CD4-positive, alpha-beta T cell treated with Interferon gamma for 1 hour (primary cell): ENCODE data around the gene PSMG1.

Experiments
- DNase-seq: peaks from one replicate; pipeline ENCODE4 v3.0.0-alpha.2; 2020

The PSMG1 gene

DNA sequence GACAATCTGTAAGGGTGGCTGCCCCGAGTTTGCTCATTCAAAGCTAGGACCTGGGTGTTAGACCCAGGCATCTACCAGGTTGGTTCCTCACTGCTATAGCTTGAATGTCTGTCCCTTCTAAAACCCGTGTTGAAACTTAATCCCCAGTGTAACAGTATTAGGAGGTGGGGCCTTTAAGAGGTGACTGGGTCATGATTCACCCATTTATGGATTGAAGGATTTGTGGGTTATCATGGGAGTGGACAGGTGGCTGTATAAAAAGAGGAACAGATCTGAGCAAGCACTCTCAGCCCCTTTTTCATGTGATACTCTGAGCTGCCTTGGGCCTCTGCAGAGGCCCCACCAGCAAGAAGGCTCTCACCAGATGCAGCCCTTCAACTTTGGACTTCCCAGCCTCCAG, 29.4 kb downstream of the PSMG1 start:
- DNase-seq, result no peak

DNA sequence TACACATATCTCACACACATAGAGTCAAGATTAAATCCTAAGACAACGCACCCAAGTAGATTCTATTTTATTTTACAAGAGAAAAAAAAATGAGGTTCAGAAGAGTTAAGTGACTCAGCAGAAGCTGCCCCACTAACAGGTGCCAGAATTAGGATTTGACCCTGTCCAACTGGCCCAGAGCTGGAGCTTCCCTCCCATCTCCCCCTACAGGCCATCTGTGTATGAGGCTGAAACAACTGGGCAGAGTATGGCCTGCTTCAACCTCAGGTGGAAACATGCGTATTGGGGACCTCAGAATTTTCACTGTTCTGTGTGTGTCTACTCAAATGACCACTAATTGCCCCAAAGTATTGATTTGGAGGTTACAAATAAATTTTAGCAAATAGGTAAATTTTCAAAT, 29.9 kb downstream of the PSMG1 start:
- DNase-seq, result no peak

DNA sequence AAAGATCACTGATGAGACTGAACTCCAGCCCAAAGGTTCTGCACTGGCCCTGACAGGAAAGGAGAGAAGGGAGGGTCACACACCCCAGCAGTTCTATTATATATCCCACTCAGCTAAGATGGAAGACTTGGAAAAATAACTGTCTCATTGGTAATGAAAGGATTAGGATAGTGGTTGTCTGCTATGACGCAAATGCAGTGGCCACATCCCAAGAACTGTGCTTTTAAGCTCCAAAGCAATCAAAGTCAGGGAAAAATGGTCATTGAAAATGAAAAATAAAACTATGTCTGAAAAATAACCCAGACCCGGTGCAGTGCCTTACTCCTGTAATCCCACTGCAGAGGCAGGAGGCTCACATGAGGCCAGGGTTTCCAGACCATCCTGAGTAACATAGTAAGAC, 31.0 kb downstream of the PSMG1 start:
- DNase-seq, result no peak

DNA sequence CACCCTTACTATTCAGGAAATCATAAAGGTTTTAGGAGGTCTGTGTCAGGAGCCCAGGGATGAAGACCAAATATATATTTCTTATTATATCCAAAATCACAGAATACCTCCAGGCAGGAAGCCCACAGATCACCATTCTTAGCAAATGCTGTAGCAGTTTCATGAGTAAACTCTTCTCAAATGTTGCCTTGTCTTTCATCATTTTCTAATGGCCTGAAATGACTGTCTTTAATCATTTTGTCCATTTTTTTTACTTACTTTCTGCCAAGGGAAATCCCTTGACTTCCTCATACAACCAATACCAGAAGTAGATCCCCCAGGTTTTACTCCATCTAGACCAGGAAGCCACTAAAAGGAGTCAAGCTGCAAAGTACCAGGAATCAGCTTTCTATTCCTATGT, 32.4 kb downstream of the PSMG1 start:
- DNase-seq, result no peak

DNA sequence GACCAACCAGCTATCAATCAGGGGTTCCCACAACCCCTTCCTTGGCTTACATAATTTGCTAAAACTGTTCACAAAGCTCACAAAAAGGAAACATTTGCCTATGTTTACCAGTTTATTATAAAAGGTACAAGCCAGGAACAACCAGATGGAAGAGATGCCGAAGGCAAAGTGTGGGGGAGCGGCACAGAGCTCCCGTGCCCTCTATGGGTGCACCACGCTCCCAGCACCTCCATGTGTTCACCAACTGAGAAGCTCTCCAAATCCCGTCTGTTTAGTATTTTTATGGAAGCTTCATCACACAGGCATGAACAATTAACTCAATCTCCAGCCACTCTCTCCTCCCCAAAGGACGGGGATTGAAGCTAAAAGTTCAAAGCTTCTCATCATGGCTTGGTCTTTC, 32.9 kb downstream of the PSMG1 start:
- DNase-seq, result no peak

DNA sequence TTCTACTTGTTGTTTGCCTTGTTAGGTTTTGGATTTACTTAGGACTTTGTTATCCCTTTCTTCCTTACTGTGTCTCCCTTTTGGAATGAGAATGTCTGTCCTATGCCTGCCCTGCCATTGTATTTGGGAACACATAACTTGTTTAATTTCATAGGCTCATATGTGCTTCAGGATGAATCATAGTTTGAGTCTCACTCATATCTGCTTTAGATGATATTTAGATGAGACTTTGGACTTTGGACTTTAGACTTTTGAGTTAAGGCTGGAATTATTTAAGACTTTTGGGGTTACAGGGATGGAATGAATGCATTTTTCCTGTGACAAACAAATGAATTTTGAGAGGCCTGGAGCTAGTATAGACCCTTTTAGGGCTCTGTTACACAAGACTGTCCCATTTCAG, 33.4 kb downstream of the PSMG1 start:
- no peak for DNase-seq

DNA sequence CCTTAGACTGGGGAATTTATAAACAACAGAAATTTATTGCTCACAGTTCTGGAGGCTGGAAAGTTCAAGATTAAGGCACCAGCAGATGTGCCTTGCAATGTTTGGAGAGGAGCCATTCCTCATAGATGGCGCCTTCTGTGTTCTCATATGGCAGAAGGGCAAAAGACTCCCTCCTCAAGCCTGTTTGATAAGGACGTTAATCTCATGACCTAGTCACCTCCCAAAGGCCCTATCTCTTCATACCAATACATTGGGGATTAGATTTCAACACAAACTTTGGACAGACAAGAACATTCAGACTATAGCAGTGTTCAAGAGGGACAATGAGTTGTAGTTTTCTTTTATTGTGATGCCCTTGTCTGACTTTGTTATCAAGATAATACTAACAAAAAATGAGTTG, 34.3 kb downstream of the PSMG1 start:
- no peak for DNase-seq

DNA sequence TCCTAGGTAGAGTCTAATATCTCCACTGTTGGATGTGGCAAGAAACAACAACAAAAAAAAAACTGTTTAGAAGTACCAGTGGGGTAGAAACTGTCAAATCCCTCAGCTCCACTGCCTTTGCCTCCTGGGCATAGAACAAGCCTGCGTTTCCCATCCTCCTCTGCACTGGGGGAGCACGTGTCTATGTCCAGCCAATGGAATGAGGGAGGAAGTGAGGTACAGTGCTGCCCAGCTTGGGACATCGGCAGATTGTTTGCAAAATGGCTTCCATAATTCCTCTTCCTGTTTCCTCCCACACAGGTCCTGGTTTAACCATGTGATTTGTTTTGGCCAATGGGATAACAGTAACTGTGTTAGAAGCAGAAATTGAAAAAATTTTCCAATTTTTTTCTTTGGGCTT, 39.1 kb downstream of the PSMG1 start:
- DNase-seq, result no peak

DNA sequence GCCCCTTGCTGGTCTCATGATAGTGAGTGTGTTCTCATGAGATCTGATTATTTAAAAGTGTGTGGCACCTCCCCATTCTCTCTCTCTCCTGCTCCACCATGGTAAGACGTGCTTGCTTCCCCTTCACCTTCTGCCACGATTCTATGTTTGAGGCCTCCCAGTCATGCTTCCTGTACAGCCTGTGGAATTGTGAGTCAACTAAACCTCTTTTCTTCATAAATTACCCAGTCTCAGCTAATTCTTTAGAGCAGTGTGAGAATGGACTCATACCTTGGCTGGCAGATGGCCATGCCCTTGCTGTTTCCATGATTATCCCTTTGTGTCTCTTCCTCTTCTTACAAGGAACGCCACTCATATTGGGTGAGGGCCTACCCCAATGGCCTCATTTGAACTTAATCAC, 40.3 kb downstream of the PSMG1 start:
- DNase-seq, result no peak

DNA sequence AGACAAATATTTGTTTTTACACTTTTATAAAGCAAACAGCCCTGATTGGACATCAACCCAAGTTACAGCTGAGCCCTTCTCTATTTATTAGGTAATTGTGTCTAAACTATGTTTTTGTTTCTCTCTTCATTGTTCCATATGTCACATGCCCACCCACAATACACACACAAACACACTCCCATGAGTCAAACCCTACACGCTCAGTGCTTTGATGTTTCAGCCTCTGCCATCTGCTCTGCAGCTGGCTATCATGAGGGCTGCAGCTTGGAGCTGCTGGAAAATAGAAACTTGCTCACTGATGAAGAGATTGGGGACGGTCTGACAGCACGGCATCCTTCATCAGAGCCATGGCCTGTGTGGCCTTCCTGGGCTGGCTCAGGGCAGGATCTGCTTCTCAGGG, 41.7 kb downstream of the PSMG1 start:
- DNase-seq, result no peak

DNA sequence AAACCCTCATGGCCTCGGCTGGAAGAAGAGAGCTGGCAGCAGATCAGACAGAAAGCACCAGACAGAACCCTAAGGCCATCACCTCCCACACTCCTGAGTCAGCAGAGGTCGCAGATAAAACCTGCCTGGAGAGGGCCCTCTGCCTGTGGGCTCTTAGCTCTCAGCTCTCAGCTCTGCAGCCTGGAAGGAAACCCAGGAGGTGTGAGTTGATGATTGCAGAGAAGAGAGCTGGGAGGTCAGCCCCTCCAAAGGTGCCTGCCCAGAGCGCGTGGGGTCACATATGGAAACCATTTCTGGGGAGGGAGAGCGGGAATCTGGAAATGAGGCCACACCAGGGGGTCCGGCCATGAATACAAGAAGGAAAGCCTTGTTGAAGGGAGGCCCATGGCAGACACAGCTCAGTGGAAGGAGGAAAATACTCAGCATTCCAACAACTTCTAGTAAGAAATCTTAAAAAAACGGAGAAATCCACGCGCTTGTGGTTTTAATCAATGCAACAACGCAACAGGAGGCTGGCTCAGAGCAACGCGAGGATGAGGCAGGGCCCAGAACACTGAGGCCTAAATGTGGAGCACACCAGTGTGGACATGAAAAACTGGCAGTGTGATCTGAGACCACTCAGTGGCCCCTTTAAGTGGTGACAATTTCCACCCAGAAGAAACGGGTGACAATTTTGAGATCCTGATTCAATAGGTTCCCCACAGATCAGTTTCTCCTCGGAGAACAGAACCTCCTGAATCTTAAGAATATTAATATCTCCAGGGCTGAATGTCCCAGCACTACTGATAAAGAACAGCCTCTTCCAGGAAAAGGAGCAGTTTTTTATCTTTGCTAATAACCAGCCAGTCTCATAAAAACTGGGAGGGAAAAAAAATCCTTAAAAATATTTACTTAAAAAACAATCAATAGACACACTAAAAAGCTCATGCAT, 45.7 kb downstream of the PSMG1 start:
- DNase-seq, result no peak

DNA sequence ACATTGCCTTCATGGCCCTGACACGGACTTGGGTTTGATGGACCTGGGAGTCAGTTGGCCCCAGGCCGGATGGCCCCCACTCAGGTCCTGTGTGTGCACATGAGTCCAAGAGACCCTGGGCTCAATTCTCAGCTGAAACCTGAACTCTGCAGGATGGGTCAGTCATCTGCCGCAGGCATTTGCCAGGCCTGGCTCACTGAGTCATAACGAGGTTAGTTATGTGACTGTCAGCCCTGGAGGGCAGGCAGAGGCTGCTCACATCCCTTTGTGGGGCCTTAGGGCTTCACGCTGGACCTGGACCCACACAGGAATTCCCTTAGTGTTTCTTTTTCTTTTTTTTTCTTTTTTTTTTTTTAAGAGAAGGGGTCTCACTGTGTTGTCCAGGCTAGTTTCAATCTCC, 46.5 kb downstream of the PSMG1 start:
- DNase-seq, result no peak

DNA sequence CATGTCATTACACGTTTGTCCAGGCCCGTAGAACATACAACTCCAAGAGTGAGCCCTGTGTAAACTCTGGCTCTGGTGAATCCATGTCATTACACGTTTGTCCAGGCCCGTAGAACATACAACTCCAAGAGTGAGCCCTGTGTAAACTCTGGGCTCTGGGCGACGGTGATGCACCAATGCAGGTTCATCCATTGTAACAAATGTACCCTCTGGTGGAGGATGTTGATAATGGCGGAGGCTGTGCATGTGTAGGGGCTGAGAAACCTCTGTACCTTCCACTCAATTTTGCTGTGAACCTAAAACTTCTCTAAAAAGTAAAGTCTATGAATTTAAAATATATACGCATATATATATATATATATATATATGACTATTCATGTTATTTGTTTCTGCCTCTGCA, 47.1 kb downstream of the PSMG1 start:
- peak; percentile 4 for DNase-seq

DNA sequence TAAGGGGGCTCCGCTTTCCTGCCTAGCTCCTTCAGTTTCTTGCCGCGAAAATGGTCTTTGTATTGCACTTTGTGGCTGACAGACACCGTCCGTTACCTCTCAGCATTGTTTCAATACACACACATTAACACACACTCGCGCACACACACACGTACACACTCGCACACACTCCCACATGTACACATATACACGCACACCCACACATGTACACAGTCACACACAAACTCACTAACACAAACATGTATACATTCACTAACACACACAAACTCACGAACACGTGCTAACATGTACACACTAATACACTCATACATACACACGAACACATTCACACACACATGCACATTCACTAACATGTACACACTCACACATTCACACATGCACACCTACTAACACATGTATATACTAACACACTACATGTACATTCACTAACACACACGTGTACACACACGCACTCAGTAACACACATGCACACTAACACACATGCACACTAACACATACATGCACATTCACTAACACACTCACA, 48.9 kb downstream of the PSMG1 start:
- DNase-seq, result no peak

DNA sequence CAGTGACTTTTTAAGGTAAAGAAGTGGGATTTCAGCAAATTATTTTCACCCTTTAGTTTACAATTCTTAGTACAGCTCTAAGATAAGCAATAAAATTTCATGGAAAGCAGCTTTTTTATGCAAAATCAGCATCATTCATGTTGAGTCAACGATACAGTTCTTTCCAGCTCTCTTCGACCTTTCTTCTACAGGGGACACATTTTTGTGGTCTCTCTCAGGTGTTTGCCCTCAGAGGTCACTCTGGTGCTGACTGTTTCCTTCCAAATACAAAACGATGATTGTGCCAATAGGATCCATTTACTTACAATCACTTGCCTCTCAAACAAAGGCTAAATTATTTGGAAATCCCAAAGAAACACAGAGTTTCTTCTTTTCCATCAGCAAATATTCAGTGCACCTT, 51.0 kb downstream of the PSMG1 start:
- DNase-seq, result no peak

DNA sequence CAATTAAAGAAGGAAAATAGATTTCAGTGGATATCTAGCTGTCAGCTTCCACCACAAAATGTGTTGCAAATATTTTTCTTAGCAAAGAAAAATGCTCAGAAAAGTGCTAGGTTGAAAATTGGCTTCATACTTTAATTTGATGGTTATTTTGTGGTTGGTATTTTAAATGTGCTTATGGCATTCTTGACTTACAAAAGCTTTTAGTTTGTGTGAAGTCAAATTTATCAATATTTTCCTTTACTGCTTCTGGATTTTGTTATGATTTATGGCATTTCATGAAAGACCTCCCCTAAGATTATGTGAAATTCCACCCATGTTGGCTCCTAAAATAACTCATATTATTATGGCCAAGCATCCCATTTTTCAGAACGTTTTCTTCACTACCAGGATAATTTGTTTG, 51.5 kb downstream of the PSMG1 start:
- DNase-seq, result no peak

DNA sequence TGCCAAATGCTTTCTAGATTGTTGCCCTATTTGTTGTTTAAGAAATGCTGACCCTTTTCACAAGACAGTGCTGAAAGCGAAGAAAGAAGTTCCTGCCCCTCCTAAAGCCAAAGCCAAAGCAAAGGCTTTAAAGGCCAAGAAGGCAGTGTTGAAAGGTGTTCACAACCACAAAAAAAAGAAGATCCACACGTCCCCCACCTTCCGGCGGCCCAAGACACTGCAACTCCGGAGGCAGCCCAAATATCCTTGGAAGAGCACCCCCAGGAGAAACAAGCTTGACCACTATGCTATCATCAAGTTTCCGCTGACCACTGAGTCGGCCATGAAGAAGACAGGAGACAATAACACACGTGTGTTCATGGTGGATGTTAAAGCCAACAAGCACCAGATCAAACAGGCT, 55.7 kb downstream of the PSMG1 start:
- no peak for DNase-seq

DNA sequence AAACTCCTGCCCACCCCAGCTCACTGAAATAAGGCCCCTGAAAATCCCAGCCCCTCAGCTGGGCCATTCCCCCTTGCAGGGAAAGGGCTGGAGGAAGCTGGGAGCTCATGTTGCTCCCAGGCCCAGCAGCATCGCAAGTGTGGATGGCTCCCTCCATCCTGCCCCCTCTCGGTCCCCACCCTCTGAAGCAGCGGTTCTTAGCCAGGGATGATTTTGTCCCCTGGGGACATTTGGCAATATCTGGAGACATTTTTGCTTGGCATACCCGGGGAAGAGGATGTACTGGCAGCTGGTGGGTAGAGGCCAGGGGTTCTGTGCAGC, 56.8 kb downstream of the PSMG1 start:
- DNase-seq, result no peak

DNA sequence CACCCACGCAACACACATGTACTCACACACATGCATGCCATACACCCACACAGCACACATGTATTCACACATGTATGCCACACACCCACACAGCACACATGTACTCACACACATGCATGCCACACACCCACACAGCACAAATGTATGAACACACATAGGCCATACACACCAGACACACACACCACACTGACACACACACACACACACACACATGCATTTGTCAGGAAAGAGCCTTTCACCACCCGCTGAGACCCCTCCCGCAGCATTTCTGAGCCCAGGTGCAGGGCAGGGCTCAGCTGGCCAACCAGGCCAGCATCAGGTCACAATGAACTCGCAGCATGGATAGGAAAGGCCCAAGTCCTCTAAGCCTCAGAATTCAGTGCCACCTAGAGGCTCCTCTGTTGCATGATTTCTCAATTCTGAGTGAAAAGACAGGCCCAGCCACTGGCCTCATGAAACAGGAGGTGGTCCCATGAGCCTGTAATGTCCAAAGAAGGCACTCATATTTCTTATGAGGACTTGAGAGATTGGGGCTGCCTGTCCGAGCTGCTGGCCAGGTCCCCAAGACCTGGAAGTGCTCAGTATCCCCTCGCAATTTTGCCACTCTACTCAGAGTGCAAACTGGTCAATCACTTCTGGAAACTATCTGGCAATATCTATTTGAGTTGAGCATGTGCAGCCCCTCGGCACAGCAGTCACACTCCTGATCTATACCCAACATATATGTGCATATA, 57.3 kb downstream of the PSMG1 start:
- DNase-seq, result peak; percentile 11
